ENCODE measurements around the gene TFCP2L1. TPM values are rescaled to one million over a fixed set of nuclear protein-coding genes. Genes with fewer than 3 reads are reported as not detected.

The TFCP2L1 gene
- polyA plus RNA-seq, 1 experiment = 0.01 TPM

DNA sequence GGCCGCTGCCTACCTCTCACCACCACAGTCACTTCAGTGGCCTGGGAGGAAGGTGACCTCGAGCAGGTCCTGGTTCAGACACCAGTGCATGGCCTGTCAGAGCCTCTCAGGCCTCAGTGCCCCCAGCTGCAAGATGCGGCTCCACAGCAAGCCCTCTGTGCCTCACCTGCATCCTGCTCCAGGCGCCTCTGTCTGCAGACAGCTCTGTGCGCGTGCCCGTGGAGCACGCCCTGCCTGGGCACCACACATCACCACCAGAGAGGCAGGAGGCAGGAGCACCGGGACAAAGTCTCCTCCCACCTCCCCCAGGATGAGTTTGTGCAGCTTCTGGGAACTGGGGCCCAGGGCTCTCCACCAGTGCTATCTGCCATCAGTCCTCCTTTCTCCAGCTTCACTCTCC is 98.7 kb downstream of the TFCP2L1 start:
- no peak for DNase-seq (ENCODE audit: low read depth)
- ChIA-PET CTCF (no interaction called here), POLR2A (no interaction called here)
- no peaks in the 10 kb centered on the region for H3K27me3 ChIP-seq (ENCODE audit: control insufficient read depth, insufficient read depth, low read length)
- no peaks in the 10 kb centered on the region for H3K36me3 ChIP-seq (ENCODE audit: control insufficient read depth, insufficient read depth, low read length)
- TF ChIP-seq, protein P1, sequence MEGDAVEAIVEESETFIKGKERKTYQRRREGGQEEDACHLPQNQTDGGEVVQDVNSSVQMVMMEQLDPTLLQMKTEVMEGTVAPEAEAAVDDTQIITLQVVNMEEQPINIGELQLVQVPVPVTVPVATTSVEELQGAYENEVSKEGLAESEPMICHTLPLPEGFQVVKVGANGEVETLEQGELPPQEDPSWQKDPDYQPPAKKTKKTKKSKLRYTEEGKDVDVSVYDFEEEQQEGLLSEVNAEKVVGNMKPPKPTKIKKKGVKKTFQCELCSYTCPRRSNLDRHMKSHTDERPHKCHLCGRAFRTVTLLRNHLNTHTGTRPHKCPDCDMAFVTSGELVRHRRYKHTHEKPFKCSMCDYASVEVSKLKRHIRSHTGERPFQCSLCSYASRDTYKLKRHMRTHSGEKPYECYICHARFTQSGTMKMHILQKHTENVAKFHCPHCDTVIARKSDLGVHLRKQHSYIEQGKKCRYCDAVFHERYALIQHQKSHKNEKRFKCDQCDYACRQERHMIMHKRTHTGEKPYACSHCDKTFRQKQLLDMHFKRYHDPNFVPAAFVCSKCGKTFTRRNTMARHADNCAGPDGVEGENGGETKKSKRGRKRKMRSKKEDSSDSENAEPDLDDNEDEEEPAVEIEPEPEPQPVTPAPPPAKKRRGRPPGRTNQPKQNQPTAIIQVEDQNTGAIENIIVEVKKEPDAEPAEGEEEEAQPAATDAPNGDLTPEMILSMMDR (IDR thresholded peaks at IDR 0.05; ENCODE audit: insufficient read depth, low read depth, low read length) = no peak
- H3K4me3 ChIP-seq (ENCODE audit: low read depth, low read length) = no peak overlapping the region

DNA sequence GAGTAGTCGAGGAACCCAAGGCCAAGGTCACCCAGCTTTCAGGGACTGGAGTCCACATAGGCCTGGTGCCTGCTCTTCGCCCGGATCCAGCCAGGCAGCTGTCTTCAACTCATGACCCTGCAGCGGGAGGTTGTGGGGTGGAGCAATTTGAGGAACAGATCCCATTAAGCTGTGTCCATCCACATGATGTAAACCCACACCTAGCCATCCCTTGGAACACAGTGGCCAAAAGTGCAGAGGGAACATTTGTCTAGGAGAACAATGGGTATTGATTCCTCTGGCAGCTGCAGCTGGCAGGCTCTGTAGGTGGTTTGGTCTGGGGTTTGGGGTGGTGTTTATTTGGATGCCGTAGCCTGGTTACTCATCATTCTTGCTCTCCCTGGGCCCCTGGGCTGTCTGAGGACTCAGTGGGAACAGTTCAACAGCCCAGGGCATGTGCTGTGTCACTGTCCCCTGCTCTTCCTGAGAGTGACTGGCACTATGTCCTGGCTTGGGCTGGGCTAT is 99.4 kb downstream of the TFCP2L1 start:
- POLR2A ChIA-PET = no interaction called here
- CTCF ChIA-PET = interaction anchor here (1.5 kb wide), 1 partner anchor 10 kb away, joined by 3 read pairs; no protein-coding TSS in a partner anchor
- Histone ChIP-seq H3K27me3 (ENCODE audit: control insufficient read depth, insufficient read depth, low read length) (no peaks in the 10 kb centered on the region), H3K36me3 (ENCODE audit: control insufficient read depth, insufficient read depth, low read length) (no peaks in the 10 kb centered on the region), H3K4me3 (ENCODE audit: low read depth, low read length) (no peak overlapping the region)
- TF ChIP-seq, protein P1 (IDR thresholded peaks at IDR 0.05; ENCODE audit: insufficient read depth, low read depth, low read length) = no peak
- DNase-seq (ENCODE audit: low read depth) = no peak

DNA sequence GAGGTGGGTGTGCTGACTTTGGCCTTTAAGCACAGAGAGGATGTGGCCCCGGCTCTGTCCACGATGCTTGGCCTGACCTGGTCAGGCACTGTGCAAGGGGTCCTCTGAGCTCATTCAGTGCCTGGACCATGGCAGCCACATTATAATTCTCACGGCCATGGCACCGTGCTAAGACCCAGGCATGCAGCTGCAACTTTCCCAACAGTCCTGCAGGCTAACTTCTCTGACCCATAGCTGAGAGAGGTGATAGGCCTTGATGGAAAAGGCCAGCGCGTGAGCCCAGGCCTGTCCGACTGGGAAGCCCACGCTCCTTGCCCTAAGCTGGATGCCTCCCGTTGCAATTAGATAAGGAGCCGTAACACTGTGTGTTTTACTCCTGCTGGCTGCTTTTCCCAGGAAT is 99.9 kb downstream of the TFCP2L1 start:
- POLR2A ChIA-PET = no interaction called here
- no peak for DNase-seq (ENCODE audit: low read depth)

DNA sequence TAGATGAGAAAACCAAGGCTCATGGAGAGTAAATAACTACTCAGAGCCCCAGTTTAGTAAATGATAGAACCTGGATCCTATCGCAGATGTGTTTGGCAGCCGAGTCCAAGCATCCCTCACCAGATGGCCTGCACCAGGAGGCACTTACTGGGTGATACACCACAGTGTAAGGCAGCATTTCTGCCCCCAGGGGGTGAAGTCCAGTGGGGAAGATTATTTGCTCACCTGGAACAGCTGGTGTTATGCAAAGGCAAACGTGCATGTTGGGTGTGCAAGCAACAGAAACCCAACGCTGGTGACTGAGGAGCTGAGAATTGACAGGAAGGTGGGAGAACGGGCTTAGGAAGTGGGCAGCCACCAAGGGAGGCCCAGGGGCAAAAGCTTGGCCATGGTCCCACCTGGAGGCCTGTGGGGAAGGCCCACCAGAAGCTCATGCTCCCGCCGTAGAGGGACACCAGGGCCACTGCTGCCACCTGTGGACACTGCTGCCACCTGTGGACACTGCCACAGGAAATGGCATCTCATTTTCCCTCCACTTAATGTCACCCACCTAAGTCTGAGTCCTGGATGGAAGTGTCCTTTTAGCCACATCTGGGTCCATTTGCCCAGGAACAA is 100.6 kb downstream of the TFCP2L1 start:
- ChIA-PET POLR2A (interaction anchor here (0.5 kb wide), 1 partner anchor 15 kb away, joined by 6 read pairs; no protein-coding TSS in a partner anchor), CTCF (interaction anchor here (1.5 kb wide), 1 partner anchor 11 kb away, joined by 3 read pairs; no protein-coding TSS in a partner anchor)
- TF ChIP-seq, protein P1 (IDR thresholded peaks at IDR 0.05; ENCODE audit: insufficient read depth, low read depth, low read length) = no peak
- Histone ChIP-seq H3K36me3 (ENCODE audit: control insufficient read depth, insufficient read depth, low read length) (no peaks in the 10 kb centered on the region), H3K27me3 (ENCODE audit: control insufficient read depth, insufficient read depth, low read length) (no peaks in the 10 kb centered on the region), H3K4me3 (ENCODE audit: low read depth, low read length) (no peak overlapping the region)
- DNase-seq (ENCODE audit: low read depth) = no peak

More for the DNA sequence above, 99.9 kb downstream of the TFCP2L1 start:
- CTCF ChIA-PET = interaction anchor here (1.5 kb wide), 1 partner anchor 10 kb away, joined by 3 read pairs; no protein-coding TSS in a partner anchor
- no peaks in the 10 kb centered on the region for H3K27me3 ChIP-seq (ENCODE audit: control insufficient read depth, insufficient read depth, low read length)
- no peak overlapping the region for H3K4me3 ChIP-seq (ENCODE audit: low read depth, low read length)
- no peaks in the 10 kb centered on the region for H3K36me3 ChIP-seq (ENCODE audit: control insufficient read depth, insufficient read depth, low read length)
- TF ChIP-seq, protein P1 (IDR thresholded peaks at IDR 0.05; ENCODE audit: insufficient read depth, low read depth, low read length) = no peak

DNA sequence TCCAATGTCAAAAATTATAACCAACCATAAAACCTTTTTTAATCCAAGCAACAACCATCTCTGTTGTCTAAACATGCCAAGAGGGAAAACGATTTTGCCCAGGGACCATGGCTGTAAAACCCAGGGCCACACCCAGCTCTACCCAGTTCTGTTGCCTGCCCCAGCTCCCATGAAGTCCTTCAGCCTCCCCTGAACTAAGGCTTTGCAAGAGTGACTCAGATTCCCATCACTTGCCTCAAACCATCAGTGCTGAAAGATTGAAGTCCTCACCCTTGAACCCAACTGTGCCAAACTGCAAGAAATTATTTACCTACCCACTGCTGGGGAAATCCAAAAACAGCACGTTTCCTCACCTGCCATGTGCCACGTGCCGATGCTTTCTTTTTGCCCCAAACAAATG is 102.5 kb downstream of the TFCP2L1 start:
- DNase-seq (ENCODE audit: low read depth) = no peak
- no peaks in the 10 kb centered on the region for H3K27me3 ChIP-seq (ENCODE audit: control insufficient read depth, insufficient read depth, low read length)
- POLR2A ChIA-PET = no interaction called here
- no peaks in the 10 kb centered on the region for H3K36me3 ChIP-seq (ENCODE audit: control insufficient read depth, insufficient read depth, low read length)
- no peak overlapping the region for H3K4me3 ChIP-seq (ENCODE audit: low read depth, low read length)
- CTCF ChIA-PET = no interaction called here
- TF ChIP-seq, protein P1 (IDR thresholded peaks at IDR 0.05; ENCODE audit: insufficient read depth, low read depth, low read length) = no peak

All from BJ (cell line).